ENCODE data around the gene TULP4. TPM values are rescaled to one million over a fixed set of nuclear protein-coding genes. Genes with fewer than 3 reads are reported as not detected.
"Not testable (repeated sequence)": the region's sequence is repeated elsewhere in the genome, so short reads cannot be mapped to it uniquely, and the experiment has no call there.

Gene TULP4
- total and polyA plus RNA-seq, 2 donors (not counting 1 experiment from before 2014, with no cell fraction given) = 16.8 to 88.2 TPM

DNA sequence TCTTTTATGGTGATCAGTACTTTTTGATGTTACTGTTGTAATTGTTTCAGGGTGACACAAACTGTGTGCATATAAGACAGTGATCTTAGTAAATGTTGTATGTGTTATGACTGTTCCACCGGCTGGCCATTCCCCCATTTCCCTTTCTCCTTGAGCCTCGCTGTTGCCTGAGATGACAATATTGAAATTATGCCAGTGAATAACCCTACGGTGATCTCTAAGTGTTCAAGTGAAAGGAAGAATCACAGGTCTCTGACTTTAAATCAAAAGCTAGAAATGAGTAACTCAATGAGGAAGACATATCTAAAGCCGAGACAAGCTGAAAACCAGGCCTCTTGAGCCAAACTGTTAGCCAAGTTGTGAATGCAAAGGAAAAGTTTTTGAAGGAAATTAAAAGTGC lies 32.3 kb downstream of the TULP4 start:
- no peak for TF ChIP-seq EZH2 (IDR thresholded peaks at IDR 0.05; ENCODE audit: low read length, missing control alignments)
- TF ChIP-seq, protein P1, sequence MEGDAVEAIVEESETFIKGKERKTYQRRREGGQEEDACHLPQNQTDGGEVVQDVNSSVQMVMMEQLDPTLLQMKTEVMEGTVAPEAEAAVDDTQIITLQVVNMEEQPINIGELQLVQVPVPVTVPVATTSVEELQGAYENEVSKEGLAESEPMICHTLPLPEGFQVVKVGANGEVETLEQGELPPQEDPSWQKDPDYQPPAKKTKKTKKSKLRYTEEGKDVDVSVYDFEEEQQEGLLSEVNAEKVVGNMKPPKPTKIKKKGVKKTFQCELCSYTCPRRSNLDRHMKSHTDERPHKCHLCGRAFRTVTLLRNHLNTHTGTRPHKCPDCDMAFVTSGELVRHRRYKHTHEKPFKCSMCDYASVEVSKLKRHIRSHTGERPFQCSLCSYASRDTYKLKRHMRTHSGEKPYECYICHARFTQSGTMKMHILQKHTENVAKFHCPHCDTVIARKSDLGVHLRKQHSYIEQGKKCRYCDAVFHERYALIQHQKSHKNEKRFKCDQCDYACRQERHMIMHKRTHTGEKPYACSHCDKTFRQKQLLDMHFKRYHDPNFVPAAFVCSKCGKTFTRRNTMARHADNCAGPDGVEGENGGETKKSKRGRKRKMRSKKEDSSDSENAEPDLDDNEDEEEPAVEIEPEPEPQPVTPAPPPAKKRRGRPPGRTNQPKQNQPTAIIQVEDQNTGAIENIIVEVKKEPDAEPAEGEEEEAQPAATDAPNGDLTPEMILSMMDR (conservative IDR thresholded peaks at IDR 0.05 in 1 of 2, IDR thresholded peaks at IDR 0.05 in 1 of 2; ENCODE audit: low read depth in 1 of 2, low read length in 2 of 2) = no peak
- H3K9me3 ChIP-seq (ENCODE audit: control insufficient read depth, insufficient read depth, low read depth, low read length) = no peaks in the 10 kb centered on the region
- DNase-seq (ENCODE audit: low read depth in 2 of 2) = no peak
- no peak overlapping the region for H3K4me2 ChIP-seq (ENCODE audit: extremely low read depth, insufficient read depth, low read length)
- H2AFZ ChIP-seq (ENCODE audit: low read length) = no peak overlapping the region
- no peak overlapping the region for H3K4me3 ChIP-seq (replicated peaks in 1 of 4; ENCODE audit: control extremely low read depth in 1 of 4, insufficient read depth in 1 of 4, low read depth in 3 of 4, low read length in 4 of 4)
- H3K36me3 ChIP-seq (ENCODE audit: control insufficient read depth, insufficient read depth, low read length) = no peaks in the 10 kb centered on the region
- H4K20me1 ChIP-seq (ENCODE audit: control insufficient read depth, extremely low read depth, insufficient read depth, low read length) = no peaks in the 10 kb centered on the region
- no peak overlapping the region for H3K27ac ChIP-seq (ENCODE audit: insufficient read depth, low read length)
- no peaks in the 10 kb centered on the region for H3K4me1 ChIP-seq (ENCODE audit: control insufficient read depth, extremely low read depth, insufficient read depth, low read length)
- H3K9ac ChIP-seq (ENCODE audit: insufficient read depth, low read length) = no peak overlapping the region
- no peaks in the 10 kb centered on the region for H3K27me3 ChIP-seq (ENCODE audit: control insufficient read depth, insufficient read depth, low read length)
- H3K79me2 ChIP-seq (ENCODE audit: control insufficient read depth, insufficient read depth, low read length) = no peaks in the 10 kb centered on the region

DNA sequence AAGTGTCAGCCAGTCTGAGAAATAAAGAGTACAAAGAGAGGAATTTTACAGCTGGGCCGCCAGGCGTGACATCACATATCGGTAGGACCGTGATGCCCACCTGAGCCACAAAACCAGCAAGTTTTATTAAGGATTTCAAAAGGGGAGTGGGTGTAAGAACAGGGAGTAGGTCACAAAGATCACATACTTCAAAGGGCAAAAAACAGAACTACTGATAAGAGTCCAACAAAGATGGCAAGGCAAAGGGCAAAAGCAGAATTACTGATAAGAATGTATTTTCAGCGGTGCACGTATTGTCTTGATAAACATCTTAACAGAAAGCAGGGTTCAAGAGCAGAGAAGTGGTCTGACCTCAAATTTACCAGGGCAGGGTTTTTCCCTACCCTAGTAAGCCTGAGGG lies 33.2 kb downstream of the TULP4 start:
- not testable (repeated sequence) for H4K20me1 ChIP-seq (ENCODE audit: control insufficient read depth, extremely low read depth, insufficient read depth, low read length)

DNA sequence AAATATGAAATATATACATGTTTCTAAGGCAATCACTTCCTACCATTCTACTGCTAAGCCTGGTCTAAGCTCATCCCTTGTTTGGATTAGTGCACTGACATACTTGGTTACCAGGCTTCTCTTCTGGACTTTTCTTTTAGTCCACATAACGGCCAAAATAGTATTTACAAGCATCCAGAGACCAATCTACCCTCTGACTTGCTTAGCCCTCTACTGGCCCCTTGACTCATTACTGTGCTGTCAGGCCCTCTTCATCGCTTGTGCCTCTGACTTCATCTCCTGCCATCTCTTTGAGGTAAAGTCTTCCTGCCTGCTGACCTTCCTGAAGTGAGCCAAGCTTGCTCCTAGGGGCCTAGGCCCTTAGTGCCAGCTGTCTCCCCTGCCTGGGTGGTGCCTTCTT lies 35.1 kb downstream of the TULP4 start:
- Histone ChIP-seq H3K36me3 (ENCODE audit: control insufficient read depth, insufficient read depth, low read length) (no peaks in the 10 kb centered on the region), H3K27me3 (ENCODE audit: control insufficient read depth, insufficient read depth, low read length) (no peaks in the 10 kb centered on the region), H2AFZ (ENCODE audit: low read length) (no peak overlapping the region), H3K4me2 (ENCODE audit: extremely low read depth, insufficient read depth, low read length) (no peak overlapping the region), H3K4me1 (ENCODE audit: control insufficient read depth, extremely low read depth, insufficient read depth, low read length) (no peaks in the 10 kb centered on the region), H3K27ac (ENCODE audit: insufficient read depth, low read length) (no peak overlapping the region), H3K9me3 (ENCODE audit: control insufficient read depth, insufficient read depth, low read depth, low read length) (no peaks in the 10 kb centered on the region), H3K4me3 (replicated peaks in 1 of 4; ENCODE audit: control extremely low read depth in 1 of 4, insufficient read depth in 1 of 4, low read depth in 3 of 4, low read length in 4 of 4) (no peak overlapping the region), H3K9ac (ENCODE audit: insufficient read depth, low read length) (no peak overlapping the region), H4K20me1 (ENCODE audit: control insufficient read depth, extremely low read depth, insufficient read depth, low read length) (no peaks in the 10 kb centered on the region), H3K79me2 (ENCODE audit: control insufficient read depth, insufficient read depth, low read length) (no peaks in the 10 kb centered on the region)
- TF ChIP-seq, protein P1 (conservative IDR thresholded peaks at IDR 0.05 in 1 of 2, IDR thresholded peaks at IDR 0.05 in 1 of 2; ENCODE audit: low read depth in 1 of 2, low read length in 2 of 2) = no peak
- TF ChIP-seq EZH2 (IDR thresholded peaks at IDR 0.05; ENCODE audit: low read length, missing control alignments) = no peak
- DNase-seq (ENCODE audit: low read depth in 2 of 2) = no peak

More for the DNA sequence above, 33.2 kb downstream of the TULP4 start:
- H2AFZ ChIP-seq (ENCODE audit: low read length); H3K27me3 ChIP-seq (ENCODE audit: control insufficient read depth, insufficient read depth, low read length); H3K4me1 ChIP-seq (ENCODE audit: control insufficient read depth, extremely low read depth, insufficient read depth, low read length); H3K27ac ChIP-seq (ENCODE audit: insufficient read depth, low read length); H3K79me2 ChIP-seq (ENCODE audit: control insufficient read depth, insufficient read depth, low read length); H3K9ac ChIP-seq (ENCODE audit: insufficient read depth, low read length); H3K36me3 ChIP-seq (ENCODE audit: control insufficient read depth, insufficient read depth, low read length); H3K4me2 ChIP-seq (ENCODE audit: extremely low read depth, insufficient read depth, low read length); H3K9me3 ChIP-seq (ENCODE audit: control insufficient read depth, insufficient read depth, low read depth, low read length); H3K4me3 ChIP-seq (replicated peaks in 1 of 4; ENCODE audit: control extremely low read depth in 1 of 4, insufficient read depth in 1 of 4, low read depth in 3 of 4, low read length in 4 of 4); DNase-seq (ENCODE audit: low read depth in 2 of 2): not testable (repeated sequence)

DNA sequence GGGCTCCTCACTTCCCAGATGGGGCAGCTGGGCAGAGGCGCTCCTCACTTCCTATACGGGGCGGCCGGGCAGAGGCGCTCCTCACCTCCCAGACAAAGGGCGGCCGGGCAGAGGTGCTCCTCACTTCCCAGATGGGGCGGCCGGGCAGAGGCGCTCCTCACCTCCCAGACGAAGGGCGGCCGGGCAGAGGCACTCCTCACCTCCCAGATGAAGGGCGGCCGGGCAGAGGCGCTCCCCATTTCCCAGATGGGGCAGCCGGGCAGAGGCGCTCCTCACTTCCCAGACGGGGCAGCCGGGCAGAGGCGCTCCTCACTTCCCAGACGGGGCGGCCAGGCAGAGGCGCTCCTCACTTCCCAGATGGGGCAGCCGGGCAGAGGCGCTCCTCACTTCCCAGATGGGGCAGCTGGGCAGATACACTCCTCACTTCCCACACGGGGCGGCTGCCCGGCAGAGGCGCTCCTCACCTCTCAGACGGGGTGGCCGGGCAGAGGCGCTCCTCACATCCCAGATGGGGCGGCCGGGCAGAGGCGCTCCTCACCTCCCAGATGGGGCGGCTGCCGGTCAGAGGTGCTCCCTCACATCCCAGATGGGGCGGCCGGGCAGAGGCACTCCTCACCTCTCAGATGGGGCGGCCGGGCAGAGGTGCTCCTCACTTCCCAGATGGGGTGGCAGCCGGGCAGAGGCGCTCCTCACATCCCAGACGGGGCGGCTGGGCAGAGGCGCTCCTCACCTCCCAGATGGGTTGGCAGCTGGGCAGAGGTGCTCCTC lies 36.7 kb downstream of the TULP4 start:
- not testable (repeated sequence) for H3K27ac ChIP-seq (ENCODE audit: insufficient read depth, low read length); H3K9me3 ChIP-seq (ENCODE audit: control insufficient read depth, insufficient read depth, low read depth, low read length); H3K4me2 ChIP-seq (ENCODE audit: extremely low read depth, insufficient read depth, low read length); H2AFZ ChIP-seq (ENCODE audit: low read length); H3K79me2 ChIP-seq (ENCODE audit: control insufficient read depth, insufficient read depth, low read length); H4K20me1 ChIP-seq (ENCODE audit: control insufficient read depth, extremely low read depth, insufficient read depth, low read length); H3K4me3 ChIP-seq (replicated peaks in 1 of 4; ENCODE audit: control extremely low read depth in 1 of 4, insufficient read depth in 1 of 4, low read depth in 3 of 4, low read length in 4 of 4); H3K36me3 ChIP-seq (ENCODE audit: control insufficient read depth, insufficient read depth, low read length); H3K27me3 ChIP-seq (ENCODE audit: control insufficient read depth, insufficient read depth, low read length); H3K4me1 ChIP-seq (ENCODE audit: control insufficient read depth, extremely low read depth, insufficient read depth, low read length); DNase-seq (ENCODE audit: low read depth in 2 of 2); H3K9ac ChIP-seq (ENCODE audit: insufficient read depth, low read length)

DNA sequence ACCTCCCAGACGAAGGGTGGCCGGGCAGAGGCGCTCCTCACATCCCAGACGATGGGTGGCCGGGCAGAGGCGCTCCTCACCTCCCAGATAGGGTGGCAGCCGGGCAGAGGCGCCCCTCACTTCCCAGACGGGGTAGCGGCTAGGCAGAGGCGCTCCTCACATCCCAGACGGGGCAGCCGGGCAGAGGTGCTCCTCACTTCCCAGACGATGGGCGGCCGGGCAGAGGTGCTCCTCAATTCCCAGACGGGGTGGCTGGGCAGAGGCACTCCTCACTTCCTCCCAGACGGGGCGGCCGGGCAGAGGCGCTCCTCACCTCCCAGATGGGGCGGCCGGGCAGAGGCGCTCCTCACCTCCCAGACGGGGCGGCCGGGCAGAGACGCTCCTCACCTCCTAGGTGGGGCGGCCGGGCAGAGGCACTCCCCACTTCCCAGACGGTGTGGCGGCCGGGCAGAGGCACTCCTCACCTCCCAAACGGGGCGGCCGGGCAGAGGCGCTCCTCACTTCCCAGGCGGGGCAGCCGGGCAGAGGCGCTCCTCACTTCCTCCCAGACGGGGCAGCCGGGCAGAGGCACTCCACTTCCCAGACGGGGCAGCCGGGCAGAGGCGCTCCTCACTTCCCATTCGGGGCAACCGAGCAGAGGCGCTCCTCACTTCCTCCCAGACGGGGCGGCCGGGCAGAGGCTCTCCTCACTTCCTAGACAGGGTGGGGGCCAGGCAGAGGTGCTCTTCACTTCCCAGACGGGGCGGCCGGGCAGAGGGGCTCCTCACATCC lies 37.4 kb downstream of the TULP4 start:
- H3K36me3 ChIP-seq (ENCODE audit: control insufficient read depth, insufficient read depth, low read length); H3K27me3 ChIP-seq (ENCODE audit: control insufficient read depth, insufficient read depth, low read length); H3K4me2 ChIP-seq (ENCODE audit: extremely low read depth, insufficient read depth, low read length); H3K4me1 ChIP-seq (ENCODE audit: control insufficient read depth, extremely low read depth, insufficient read depth, low read length); DNase-seq (ENCODE audit: low read depth in 2 of 2); H4K20me1 ChIP-seq (ENCODE audit: control insufficient read depth, extremely low read depth, insufficient read depth, low read length); H3K4me3 ChIP-seq (replicated peaks in 1 of 4; ENCODE audit: control extremely low read depth in 1 of 4, insufficient read depth in 1 of 4, low read depth in 3 of 4, low read length in 4 of 4); H3K9me3 ChIP-seq (ENCODE audit: control insufficient read depth, insufficient read depth, low read depth, low read length); H3K79me2 ChIP-seq (ENCODE audit: control insufficient read depth, insufficient read depth, low read length); H3K27ac ChIP-seq (ENCODE audit: insufficient read depth, low read length); H2AFZ ChIP-seq (ENCODE audit: low read length); H3K9ac ChIP-seq (ENCODE audit: insufficient read depth, low read length): not testable (repeated sequence)

Measured in fibroblast of lung (primary cell).